Karpas-422 (cell line): ENCODE results near the gene USP7. TPM values are rescaled to one million over a fixed set of nuclear protein-coding genes. Genes with fewer than 3 reads are reported as not detected.

ENCODE experiments used
- DNase-seq: peaks from one replicate; pipeline ENCODE4 v3.0.0-alpha.2; 2015
- H2AFZ ChIP-seq: fragments of 200-600 bp; sonication (generic); 2 replicates; pipeline ENCODE4 v1.6.1; 2014; ENCODE audit warnings: antibody characterized with exemption, low read length, mixed read lengths
- H3K27ac ChIP-seq: fragments of 200-600 bp; sonication (generic); 2 replicates; pipeline ENCODE4 v1.5.1; 2014; ENCODE audit warnings: mild to moderate bottlenecking, low read length, moderate library complexity
- H3K27me3 ChIP-seq: fragments of 200-600 bp; sonication (generic); 2 replicates; pipeline ENCODE4 v1.6.1; 2014; ENCODE audit warnings: low read length, mixed read lengths
- H3K36me3 ChIP-seq: fragments of 200-600 bp; sonication (generic); 2 replicates; pipeline ENCODE4 v1.6.1; 2014; ENCODE audit warnings: low read length, mixed read lengths; ENCODE audit not compliant: insufficient read depth
- H3K4me1 ChIP-seq: fragments of 200-600 bp; sonication (generic); 2 replicates; pipeline ENCODE4 v1.6.1; 2014; ENCODE audit warnings: mild to moderate bottlenecking, low read length, mixed read lengths
- H3K4me2 ChIP-seq: fragments of 200-600 bp; sonication (generic); 2 replicates; pipeline ENCODE4 v1.6.1; 2014; ENCODE audit warnings: low read length, low read depth, mild to moderate bottlenecking; ENCODE audit not compliant: poor library complexity, severe bottlenecking
- H3K4me3 ChIP-seq: fragments of 200-600 bp; sonication (generic); 2 replicates; pipeline ENCODE4 v1.5.1; 2014; ENCODE audit warnings: mild to moderate bottlenecking, antibody characterized with exemption, low read length, mixed read lengths
- H3K79me2 ChIP-seq: fragments of 200-600 bp; sonication (generic); 2 replicates; pipeline ENCODE4 v1.6.1; 2014; ENCODE audit warnings: mild to moderate bottlenecking, low read length, mixed read lengths
- H3K9ac ChIP-seq: fragments of 200-600 bp; sonication (generic); 2 replicates; pipeline ENCODE4 v1.6.0; 2014; ENCODE audit warnings: low read length
- H3K9me2 ChIP-seq: fragments of 200-600 bp; sonication (generic), shearing (Covaris generic); replicated peaks from 2 replicates; pipeline ENCODE4 v1.6.0; 2014; ENCODE audit warnings: mild to moderate bottlenecking, low read length, moderate library complexity; ENCODE audit not compliant: insufficient read depth
- H3K9me3 ChIP-seq: fragments of 300-700, 200-600 bp; sonication (generic); 2 replicates; pipeline ENCODE4 v1.6.1; 2014; ENCODE audit warnings: low read length, mixed read lengths
- H4K20me1 ChIP-seq: fragments of 200-600 bp; sonication (generic); 2 replicates; pipeline ENCODE4 v1.6.1; 2014; ENCODE audit warnings: mild to moderate bottlenecking, antibody characterized with exemption, low read length, low read depth; ENCODE audit not compliant: insufficient read depth
- total RNA-seq: library from RNA; depleted of rRNA; stranded (reverse); fragments of >200 nt; shearing (Covaris generic); gene quantifications from 2 replicates; pipeline ENCODE4 v1.2.3, GENCODE V29; 2014; ENCODE audit warnings: low replicate concordance

Gene USP7
- total RNA-seq, 1 experiment from 2014 or later: 42.5 TPM

- H3K27ac ChIP-seq: no peak overlapping the region
- H3K4me3 ChIP-seq: no peak overlapping the region
- no peak overlapping the region for H3K9ac ChIP-seq
- H3K4me2 ChIP-seq: no peak overlapping the region
- H3K79me2 ChIP-seq: no peaks in the 10 kb centered on the region
- no peak overlapping the region for H2AFZ ChIP-seq
- no peaks in the 10 kb centered on the region for H3K27me3 ChIP-seq
- no peak for DNase-seq
- no peaks in the 10 kb centered on the region for H3K36me3 ChIP-seq
- H3K9me2 ChIP-seq: no peaks in the 10 kb centered on the region
- H3K9me3 ChIP-seq: no peaks in the 10 kb centered on the region
- peaks cover 2% of the 10 kb centered on the region for H3K4me1 ChIP-seq
- H4K20me1 ChIP-seq: no peaks in the 10 kb centered on the region
Measured at GRCh38 chr16:9003322-9003721, 39.6 kb upstream of the USP7 start.

- Histone ChIP-seq H3K9me2 (no peaks in the 10 kb centered on the region), H4K20me1 (no peaks in the 10 kb centered on the region), H3K4me2 (no peak overlapping the region), H3K4me3 (no peak overlapping the region), H3K27me3 (no peaks in the 10 kb centered on the region), H3K36me3 (no peaks in the 10 kb centered on the region), H3K27ac (no peak overlapping the region), H3K4me1 (no peaks in the 10 kb centered on the region), H2AFZ (no peak overlapping the region), H3K79me2 (no peaks in the 10 kb centered on the region), H3K9ac (no peak overlapping the region), H3K9me3 (no peaks in the 10 kb centered on the region)
- no peak for DNase-seq
Measured at GRCh38 chr16:9002042-9002441, 38.3 kb upstream of the USP7 start.

DNA sequence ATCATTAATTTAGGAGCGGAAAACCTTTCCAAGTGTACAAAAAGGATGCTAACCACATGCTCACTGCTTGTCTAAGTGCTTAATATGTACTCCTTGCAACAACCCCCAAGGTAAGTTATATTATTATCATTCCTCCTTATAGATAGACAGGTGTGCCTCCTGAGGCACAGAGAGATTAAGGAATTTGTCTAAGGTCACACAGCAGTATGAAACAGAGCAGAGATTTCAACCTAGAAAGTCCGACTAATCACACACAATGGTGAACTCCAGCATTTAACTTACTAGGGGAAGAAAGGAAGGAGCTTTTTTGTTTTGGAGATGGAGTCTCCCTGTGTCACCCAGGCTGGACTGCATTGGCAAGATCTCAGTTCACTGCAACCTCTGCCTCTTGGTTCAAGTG is 37.0 kb upstream of the USP7 start:
- Histone ChIP-seq H3K27me3 (no peaks in the 10 kb centered on the region), H3K9me2 (no peaks in the 10 kb centered on the region), H4K20me1 (no peaks in the 10 kb centered on the region), H3K79me2 (no peaks in the 10 kb centered on the region), H3K36me3 (no peaks in the 10 kb centered on the region), H3K4me1 (no peaks in the 10 kb centered on the region), H3K4me2 (no peak overlapping the region), H2AFZ (no peak overlapping the region), H3K9me3 (no peaks in the 10 kb centered on the region), H3K27ac (no peak overlapping the region), H3K9ac (no peak overlapping the region), H3K4me3 (no peak overlapping the region)
- DNase-seq: no peak

DNA sequence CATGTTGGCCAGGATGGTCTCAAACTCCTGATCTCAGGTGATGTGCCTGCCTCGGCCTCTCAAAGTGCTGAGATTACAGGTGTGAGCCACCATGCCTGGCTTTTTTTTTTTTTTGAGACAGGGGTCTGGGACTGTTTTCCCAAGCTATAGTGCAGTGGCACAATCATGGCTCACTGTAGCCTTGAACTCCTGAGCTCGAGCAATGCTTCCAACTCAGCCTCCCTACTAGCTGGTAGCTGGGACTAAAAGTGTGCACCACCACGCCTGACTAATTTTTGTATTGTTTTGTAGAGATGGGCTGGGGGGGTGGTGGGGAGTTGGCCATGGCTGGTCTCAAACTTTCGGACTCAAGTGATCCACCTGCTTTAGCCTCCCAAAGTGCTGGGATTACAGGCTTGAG is 36.1 kb upstream of the USP7 start:
- Histone ChIP-seq H3K27ac (no peak overlapping the region), H2AFZ (no peak overlapping the region), H3K36me3 (no peaks in the 10 kb centered on the region), H3K27me3 (no peaks in the 10 kb centered on the region), H3K9me2 (no peaks in the 10 kb centered on the region), H3K4me2 (no peak overlapping the region), H3K79me2 (no peaks in the 10 kb centered on the region), H3K9ac (no peak overlapping the region), H4K20me1 (no peaks in the 10 kb centered on the region), H3K4me1 (no peaks in the 10 kb centered on the region), H3K9me3 (no peaks in the 10 kb centered on the region), H3K4me3 (no peak overlapping the region)
- DNase-seq: no peak

GRCh38 chr16:8998108-8998507 is 34.4 kb upstream of the USP7 start:
- H4K20me1 ChIP-seq: no peaks in the 10 kb centered on the region

DNA sequence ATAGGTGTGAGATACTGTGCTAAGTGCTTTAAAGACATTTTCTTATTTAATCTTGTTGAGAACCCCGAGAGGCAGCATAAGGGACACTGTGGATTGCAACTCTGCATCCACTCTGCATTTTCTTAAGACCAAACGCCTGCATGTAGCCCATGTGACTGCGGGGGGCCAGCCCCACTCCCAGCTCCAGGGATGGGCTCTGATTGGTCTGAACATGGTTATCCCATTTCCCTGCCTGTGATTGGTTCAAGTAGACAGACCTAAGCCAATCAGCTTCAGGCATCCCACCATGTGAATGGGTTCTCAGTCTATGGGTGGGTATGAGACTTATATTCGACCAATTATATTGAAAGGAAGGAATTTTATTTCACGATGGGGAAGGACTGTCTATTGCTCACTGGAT is 33.2 kb upstream of the USP7 start:
- no peaks in the 10 kb centered on the region for H3K27me3 ChIP-seq
- no peaks in the 10 kb centered on the region for H3K4me1 ChIP-seq
- H3K4me2 ChIP-seq: no peak overlapping the region
- no peaks in the 10 kb centered on the region for H3K9me3 ChIP-seq
- H4K20me1 ChIP-seq: no peaks in the 10 kb centered on the region
- H3K27ac ChIP-seq: no peak overlapping the region
- H3K4me3 ChIP-seq: no peak overlapping the region
- H3K79me2 ChIP-seq: no peaks in the 10 kb centered on the region
- peak; percentile 65 for DNase-seq
- no peak overlapping the region for H3K9ac ChIP-seq
- H2AFZ ChIP-seq: no peak overlapping the region
- H3K36me3 ChIP-seq: no peaks in the 10 kb centered on the region
- H3K9me2 ChIP-seq: no peaks in the 10 kb centered on the region

More at GRCh38 chr16:8998108-8998507, 34.4 kb upstream of the USP7 start:
- Histone ChIP-seq H3K9ac (no peak overlapping the region), H3K9me3 (no peaks in the 10 kb centered on the region), H3K9me2 (no peaks in the 10 kb centered on the region), H3K79me2 (no peaks in the 10 kb centered on the region), H3K4me1 (no peaks in the 10 kb centered on the region), H3K36me3 (no peaks in the 10 kb centered on the region), H3K27ac (no peak overlapping the region), H3K27me3 (no peaks in the 10 kb centered on the region), H3K4me2 (no peak overlapping the region), H3K4me3 (no peak overlapping the region), H2AFZ (no peak overlapping the region)
- DNase-seq: no peak

GRCh38 chr16:8990445-8990844 is 26.7 kb upstream of the USP7 start:
- Histone ChIP-seq H4K20me1 (no peaks in the 10 kb centered on the region), H3K79me2 (no peaks in the 10 kb centered on the region), H3K4me2 (no peak overlapping the region), H3K4me3 (no peak overlapping the region), H3K27ac (no peak overlapping the region), H2AFZ (no peak overlapping the region), H3K9me3 (no peaks in the 10 kb centered on the region), H3K36me3 (no peaks in the 10 kb centered on the region), H3K27me3 (no peaks in the 10 kb centered on the region), H3K9ac (no peak overlapping the region), H3K9me2 (no peaks in the 10 kb centered on the region), H3K4me1 (no peaks in the 10 kb centered on the region)
- DNase-seq: no peak

GRCh38 chr16:8989099-8989878 is 25.6 kb upstream of the USP7 start:
- Histone ChIP-seq H2AFZ (no peak overlapping the region), H3K27ac (no peak overlapping the region), H3K9ac (no peak overlapping the region), H3K79me2 (no peaks in the 10 kb centered on the region), H3K9me2 (no peaks in the 10 kb centered on the region), H3K36me3 (no peaks in the 10 kb centered on the region), H3K4me1 (no peaks in the 10 kb centered on the region), H3K27me3 (no peaks in the 10 kb centered on the region), H3K4me2 (no peak overlapping the region), H3K9me3 (no peaks in the 10 kb centered on the region), H3K4me3 (no peak overlapping the region), H4K20me1 (no peaks in the 10 kb centered on the region)
- no peak for DNase-seq
